Activated CD8-positive, alpha-beta memory T cell treated with anti-CD3 and anti-CD28 coated beads for 24 hours (primary cell): ENCODE measurements around the gene BANF2.

Experiments used
- DNase-seq: peaks from one replicate; pipeline ENCODE4 v3.0.0-alpha.2; 2020

The BANF2 gene

GRCh38 chr20:17735959-17736621 lies 36.3 kb downstream of the BANF2 start:
- no peak for DNase-seq

GRCh38 chr20:17738154-17738553 lies 38.4 kb downstream of the BANF2 start:
- no peak for DNase-seq

GRCh38 chr20:17741220-17741619 lies 41.5 kb downstream of the BANF2 start:
- DNase-seq: no peak

- no peak for DNase-seq
Measured at GRCh38 chr20:17742731-17743130, 43.0 kb downstream of the BANF2 start.

GRCh38 chr20:17743677-17744076 lies 43.9 kb downstream of the BANF2 start:
- no peak for DNase-seq

GRCh38 chr20:17747431-17747846 lies 47.7 kb downstream of the BANF2 start:
- no peak for DNase-seq

- DNase-seq: no peak
Measured at GRCh38 chr20:17748279-17748678, 48.5 kb downstream of the BANF2 start.

GRCh38 chr20:17749626-17749977 lies 49.8 kb downstream of the BANF2 start:
- DNase-seq: no peak

GRCh38 chr20:17749978-17750721 lies 50.4 kb downstream of the BANF2 start:
- no peak for DNase-seq

- DNase-seq: no peak
Measured at GRCh38 chr20:17750722-17751045, 50.9 kb downstream of the BANF2 start.

- DNase-seq: no peak
Measured at GRCh38 chr20:17751640-17752039, 51.9 kb downstream of the BANF2 start.

- no peak for DNase-seq
Measured at GRCh38 chr20:17752459-17752858, 52.7 kb downstream of the BANF2 start.

GRCh38 chr20:17753516-17753915 lies 53.8 kb downstream of the BANF2 start:
- DNase-seq: no peak

GRCh38 chr20:17756529-17756928 lies 56.8 kb downstream of the BANF2 start:
- no peak for DNase-seq

- no peak for DNase-seq
Measured at GRCh38 chr20:17757496-17757895, 57.7 kb downstream of the BANF2 start.

- DNase-seq: no peak
Measured at GRCh38 chr20:17758010-17758409, 58.2 kb downstream of the BANF2 start.

GRCh38 chr20:17758512-17758911 lies 58.7 kb downstream of the BANF2 start:
- no peak for DNase-seq

- no peak for DNase-seq
Measured at GRCh38 chr20:17759449-17759848, 59.7 kb downstream of the BANF2 start.

- DNase-seq: no peak
Measured at GRCh38 chr20:17761604-17762003, 61.8 kb downstream of the BANF2 start.

GRCh38 chr20:17762243-17762872 lies 62.6 kb downstream of the BANF2 start:
- DNase-seq: no peak

- DNase-seq: no peak
Measured at GRCh38 chr20:17762873-17763557, 63.2 kb downstream of the BANF2 start.

- DNase-seq: no peak
Measured at GRCh38 chr20:17765017-17765416, 65.3 kb downstream of the BANF2 start.

- no peak for DNase-seq
Measured at GRCh38 chr20:17765584-17765983, 65.8 kb downstream of the BANF2 start.

GRCh38 chr20:17766226-17766625 lies 66.5 kb downstream of the BANF2 start:
- DNase-seq: no peak
